ENCODE results near the gene TRPT1.

GRCh38 chr11:64201543-64201942 is 24.4 kb downstream of the TRPT1 start:
- TF ChIP-seq CTCF (IDR thresholded peaks at IDR 0.05) (no peak), CEBPB (IDR thresholded peaks at IDR 0.05) (no peak), PBX3 (IDR thresholded peaks at IDR 0.05) (no peak), POLR2A (IDR thresholded peaks at IDR 0.05; ENCODE audit: low read length) (no peak), MYC (IDR thresholded peaks at IDR 0.05; ENCODE audit: borderline replicate concordance, low read length) (no peak), KDM1A (IDR thresholded peaks at IDR 0.05; ENCODE audit: low read depth) (no peak), ESRRA (IDR thresholded peaks at IDR 0.05; ENCODE audit: borderline replicate concordance, low read length) (no peak), REST (IDR thresholded peaks at IDR 0.05) (no peak), CHD2 (IDR thresholded peaks at IDR 0.05; ENCODE audit: low read length, partially characterized antibody) (no peak), HOXA7 (CRISPR knock-in tag; IDR thresholded peaks at IDR 0.05) (no peak)
- TF ChIP-seq, protein P1, sequence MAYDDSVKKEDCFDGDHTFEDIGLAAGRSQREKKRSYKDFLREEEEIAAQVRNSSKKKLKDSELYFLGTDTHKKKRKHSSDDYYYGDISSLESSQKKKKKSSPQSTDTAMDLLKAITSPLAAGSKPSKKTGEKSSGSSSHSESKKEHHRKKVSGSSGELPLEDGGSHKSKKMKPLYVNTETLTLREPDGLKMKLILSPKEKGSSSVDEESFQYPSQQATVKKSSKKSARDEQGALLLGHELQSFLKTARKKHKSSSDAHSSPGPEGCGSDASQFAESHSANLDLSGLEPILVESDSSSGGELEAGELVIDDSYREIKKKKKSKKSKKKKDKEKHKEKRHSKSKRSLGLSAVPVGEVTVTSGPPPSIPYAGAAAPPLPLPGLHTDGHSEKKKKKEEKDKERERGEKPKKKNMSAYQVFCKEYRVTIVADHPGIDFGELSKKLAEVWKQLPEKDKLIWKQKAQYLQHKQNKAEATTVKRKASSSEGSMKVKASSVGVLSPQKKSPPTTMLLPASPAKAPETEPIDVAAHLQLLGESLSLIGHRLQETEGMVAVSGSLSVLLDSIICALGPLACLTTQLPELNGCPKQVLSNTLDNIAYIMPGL (CRISPR knock-in tag; IDR thresholded peaks at IDR 0.05; ENCODE audit: borderline replicate concordance), result no peak

Measured in A549 (cell line).